ENCODE measurements around the gene KCNE1. TPM values are rescaled to one million over a fixed set of nuclear protein-coding genes. Genes with fewer than 3 reads are reported as not detected.

The KCNE1 gene
- total RNA-seq, result 1 to 10 TPM; 1.3 to 5.4 (median 2.3) TPM
- long read RNA-seq, partial matches to known transcripts, result 0 of 1 reads
- long read RNA-seq, other reads (novel, unspliced or antisense), result 1 of 1 reads

DNA sequence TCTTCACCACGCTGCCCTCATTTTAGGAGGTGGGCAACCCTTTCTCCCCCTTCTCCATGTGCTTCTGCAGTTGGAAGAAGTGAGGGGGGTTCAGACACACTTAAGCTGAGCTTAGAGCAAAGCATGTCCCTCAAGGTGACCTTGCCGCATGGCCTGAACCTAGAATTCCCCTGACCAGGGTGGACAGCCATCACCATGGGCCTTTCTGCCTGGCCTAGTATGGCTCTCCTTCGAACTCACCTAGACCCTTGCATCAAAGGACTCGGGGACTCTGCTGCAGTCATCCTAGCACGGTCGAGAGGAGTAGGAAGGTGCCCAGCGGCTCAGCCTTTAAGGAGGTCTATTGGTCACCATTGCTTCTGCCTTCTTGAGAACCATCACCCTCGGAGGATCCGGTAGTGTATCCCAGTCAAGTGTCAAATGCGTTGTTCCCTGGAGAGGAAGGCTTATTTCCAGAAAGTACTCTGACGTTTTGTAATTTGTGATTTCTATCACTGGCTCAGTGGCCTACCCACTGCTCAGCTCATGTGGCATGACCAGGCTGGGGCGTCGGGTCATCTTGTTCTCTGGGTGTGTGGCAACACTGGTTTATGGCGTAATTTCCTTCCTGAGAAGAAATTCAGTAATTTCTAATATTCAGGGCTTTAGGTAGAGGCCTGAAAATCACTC lies at the start of gene KCNE1:
Gene KCNE1, minus strand, starts transcription at position 424 of the 669 bp plus-strand sequence. CDS start 62,576 bp downstream, outside the sequence.
- intact Hi-C loops (cut with DNase I), result no loop called here
- WGBS (ENCODE audit: insufficient coverage, low coverage, low lambda C conversion rate, missing lambda C conversion rate), result 49% methylated on average over 8 of the region's 14 CpGs
- peak; percentile 73 to 89 (median 85) for DNase-seq
- no peaks in the 10 kb centered on the region for H3K9me3 ChIP-seq
- no peaks in the 10 kb centered on the region for H3K27me3 ChIP-seq
- H3K36me3 ChIP-seq, result peaks cover 1 to 15% (median 3%) of the 10 kb centered on the region in 4 donors
- TF ChIP-seq CTCF (IDR thresholded peaks at IDR 0.05) (no peak), POLR2A (IDR thresholded peaks at IDR 0.05) (peak; percentile 79)
- H3K4me3 ChIP-seq, result peak within 1 kb of the TSS in 2 of 3 donors; percentile 20 to 42
- peak within 1 kb of the TSS; percentile 78 to 91 (median 91) for H3K27ac ChIP-seq
- peak; percentile 68 to 75 (median 74) for ATAC-seq
- H3K4me1 ChIP-seq, result peaks cover 0 to 35% (median 8%) of the 10 kb centered on the region in 4 donors

DNA sequence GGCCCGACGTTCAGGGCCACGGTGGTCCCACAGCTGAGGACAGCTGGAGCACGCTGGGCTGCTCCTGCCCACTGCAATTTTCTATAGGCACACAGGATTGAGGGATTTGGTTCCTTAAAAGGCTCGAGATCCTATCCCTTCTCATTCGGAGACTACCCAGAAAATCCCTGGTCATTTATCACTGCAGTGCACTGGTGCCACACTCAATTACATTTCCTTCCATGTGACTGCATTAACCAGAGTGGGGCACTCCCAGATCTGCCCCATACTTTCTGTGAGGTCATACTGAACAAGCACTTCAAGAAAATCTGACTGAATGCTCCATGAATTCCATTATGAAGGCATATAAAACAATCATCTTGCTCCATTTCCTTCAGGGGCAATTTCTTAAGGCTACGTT lies 49.8 kb upstream of the KCNE1 start:
- Histone ChIP-seq H3K27me3 (no peaks in the 10 kb centered on the region), H3K4me1 (no peaks in the 10 kb centered on the region), H3K4me3 (no peak overlapping the region), H3K36me3 (no peaks in the 10 kb centered on the region), H3K9me3 (no peaks in the 10 kb centered on the region), H3K27ac (no peak overlapping the region)
- intact Hi-C loops (cut with DNase I), result no loop called here
- ATAC-seq (no peak), DNase-seq (no peak)
- no peak for TF ChIP-seq CTCF (IDR thresholded peaks at IDR 0.05)
- TF ChIP-seq POLR2A (IDR thresholded peaks at IDR 0.05), result no peak
- 100% methylated on average over 1 of the region's 7 CpGs for whole genome bisulfite sequencing (ENCODE audit: insufficient coverage, low coverage, low lambda C conversion rate, missing lambda C conversion rate)

- intact Hi-C loops (cut with DNase I), result no loop called here
- no peak for ATAC-seq
- Histone ChIP-seq H3K36me3 (no peaks in the 10 kb centered on the region), H3K9me3 (no peaks in the 10 kb centered on the region), H3K4me3 (no peak overlapping the region), H3K27me3 (no peaks in the 10 kb centered on the region), H3K27ac (no peak overlapping the region), H3K4me1 (no peaks in the 10 kb centered on the region)
- no peak for TF ChIP-seq CTCF (IDR thresholded peaks at IDR 0.05)
- TF ChIP-seq POLR2A (IDR thresholded peaks at IDR 0.05), result no peak
- WGBS (ENCODE audit: insufficient coverage, low coverage, low lambda C conversion rate, missing lambda C conversion rate), result no CpG with 5 or more reads among the region's 1 CpG
- DNase-seq, result no peak
Observed at GRCh38 chr21:34560609-34561008, 48.6 kb upstream of the KCNE1 start.

GRCh38 chr21:34560021-34560420 lies 48.0 kb upstream of the KCNE1 start:
- 93% methylated on average over 5 of the region's 5 CpGs for WGBS (ENCODE audit: insufficient coverage, low coverage, low lambda C conversion rate, missing lambda C conversion rate)
- Histone ChIP-seq H3K9me3 (no peaks in the 10 kb centered on the region), H3K27me3 (no peaks in the 10 kb centered on the region), H3K4me1 (no peaks in the 10 kb centered on the region), H3K36me3 (no peaks in the 10 kb centered on the region), H3K27ac (no peak overlapping the region), H3K4me3 (no peak overlapping the region)
- ATAC-seq, result no peak
- no peak for TF ChIP-seq CTCF (IDR thresholded peaks at IDR 0.05)
- TF ChIP-seq POLR2A (IDR thresholded peaks at IDR 0.05), result no peak
- DNase-seq, result no peak
- intact Hi-C loops (cut with DNase I), result no loop called here

All from right lobe of liver (tissue), 6 donors.